ENCODE data around the gene CRMP1.

DNA sequence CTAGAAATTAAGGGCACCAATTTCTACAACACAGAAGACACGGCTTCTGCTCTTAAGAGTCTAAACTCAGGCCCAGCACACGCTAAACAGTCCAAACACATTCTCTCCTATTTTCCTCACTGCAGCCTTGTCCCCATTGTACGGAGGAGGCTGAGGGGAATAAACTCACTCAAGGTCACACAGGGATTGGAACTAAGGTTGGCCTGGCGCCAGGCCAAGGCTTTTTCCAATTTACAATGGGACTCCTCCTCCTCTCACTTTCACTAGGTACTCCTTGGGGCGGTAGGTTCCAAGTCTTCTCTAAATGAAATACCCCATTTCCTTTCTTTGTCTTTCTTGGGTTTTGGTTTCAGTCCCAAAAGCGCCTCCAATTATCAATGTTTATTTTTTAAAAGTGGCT is 48.7 kb upstream of the CRMP1 start:
- TF ChIP-seq, protein P1, sequence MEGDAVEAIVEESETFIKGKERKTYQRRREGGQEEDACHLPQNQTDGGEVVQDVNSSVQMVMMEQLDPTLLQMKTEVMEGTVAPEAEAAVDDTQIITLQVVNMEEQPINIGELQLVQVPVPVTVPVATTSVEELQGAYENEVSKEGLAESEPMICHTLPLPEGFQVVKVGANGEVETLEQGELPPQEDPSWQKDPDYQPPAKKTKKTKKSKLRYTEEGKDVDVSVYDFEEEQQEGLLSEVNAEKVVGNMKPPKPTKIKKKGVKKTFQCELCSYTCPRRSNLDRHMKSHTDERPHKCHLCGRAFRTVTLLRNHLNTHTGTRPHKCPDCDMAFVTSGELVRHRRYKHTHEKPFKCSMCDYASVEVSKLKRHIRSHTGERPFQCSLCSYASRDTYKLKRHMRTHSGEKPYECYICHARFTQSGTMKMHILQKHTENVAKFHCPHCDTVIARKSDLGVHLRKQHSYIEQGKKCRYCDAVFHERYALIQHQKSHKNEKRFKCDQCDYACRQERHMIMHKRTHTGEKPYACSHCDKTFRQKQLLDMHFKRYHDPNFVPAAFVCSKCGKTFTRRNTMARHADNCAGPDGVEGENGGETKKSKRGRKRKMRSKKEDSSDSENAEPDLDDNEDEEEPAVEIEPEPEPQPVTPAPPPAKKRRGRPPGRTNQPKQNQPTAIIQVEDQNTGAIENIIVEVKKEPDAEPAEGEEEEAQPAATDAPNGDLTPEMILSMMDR (IDR thresholded peaks at IDR 0.05): no peak
- no peak for TF ChIP-seq POLR2AphosphoS5 (IDR thresholded peaks at IDR 0.05)

All from upper lobe of left lung (tissue), 4 donors.